Fibroblast of mammary gland (primary cell): ENCODE measurements around the gene NFIA.

ENCODE experiments used
- DNase-seq: peaks from one replicate; pipeline ENCODE4 v3.0.0-alpha.2; 2010; ENCODE audit warnings: low read depth
- H3K4me3 ChIP-seq: 2 replicates; pipeline ENCODE4 v1.5.1; 2011; ENCODE audit warnings: low read depth, mild to moderate bottlenecking, low read length, moderate library complexity; ENCODE audit not compliant: control insufficient read depth
- TF ChIP-seq, protein P1 (sequence below): conservative IDR thresholded peaks from 2 replicates; pipeline ENCODE4 v1.5.1; 2011; ENCODE audit warnings: low read depth, low read length, inconsistent platforms; ENCODE audit not compliant: control insufficient read depth, insufficient read depth

Gene NFIA

DNA sequence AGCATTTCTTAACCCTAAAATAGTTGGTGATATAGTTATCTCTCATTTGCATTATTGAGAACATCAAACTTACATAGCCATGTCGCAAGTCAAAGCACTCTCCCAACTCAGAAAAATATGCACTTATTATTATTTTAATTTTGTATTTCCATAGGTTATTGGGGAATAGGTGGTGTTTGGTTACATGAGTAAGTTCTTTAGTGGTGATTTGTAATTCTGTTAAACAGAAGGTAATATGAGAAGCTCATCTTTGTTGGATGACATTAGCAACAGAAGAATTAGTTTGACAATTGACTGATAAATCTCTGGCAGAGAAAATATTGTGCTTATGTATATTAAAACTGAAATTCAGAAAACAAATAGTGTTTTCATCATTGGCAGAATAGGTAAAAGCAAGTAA, 154.8 kb downstream of the NFIA start:
- DNase-seq = no peak
- TF ChIP-seq, protein P1, sequence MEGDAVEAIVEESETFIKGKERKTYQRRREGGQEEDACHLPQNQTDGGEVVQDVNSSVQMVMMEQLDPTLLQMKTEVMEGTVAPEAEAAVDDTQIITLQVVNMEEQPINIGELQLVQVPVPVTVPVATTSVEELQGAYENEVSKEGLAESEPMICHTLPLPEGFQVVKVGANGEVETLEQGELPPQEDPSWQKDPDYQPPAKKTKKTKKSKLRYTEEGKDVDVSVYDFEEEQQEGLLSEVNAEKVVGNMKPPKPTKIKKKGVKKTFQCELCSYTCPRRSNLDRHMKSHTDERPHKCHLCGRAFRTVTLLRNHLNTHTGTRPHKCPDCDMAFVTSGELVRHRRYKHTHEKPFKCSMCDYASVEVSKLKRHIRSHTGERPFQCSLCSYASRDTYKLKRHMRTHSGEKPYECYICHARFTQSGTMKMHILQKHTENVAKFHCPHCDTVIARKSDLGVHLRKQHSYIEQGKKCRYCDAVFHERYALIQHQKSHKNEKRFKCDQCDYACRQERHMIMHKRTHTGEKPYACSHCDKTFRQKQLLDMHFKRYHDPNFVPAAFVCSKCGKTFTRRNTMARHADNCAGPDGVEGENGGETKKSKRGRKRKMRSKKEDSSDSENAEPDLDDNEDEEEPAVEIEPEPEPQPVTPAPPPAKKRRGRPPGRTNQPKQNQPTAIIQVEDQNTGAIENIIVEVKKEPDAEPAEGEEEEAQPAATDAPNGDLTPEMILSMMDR = no peak
- H3K4me3 ChIP-seq = no peak overlapping the region

DNA sequence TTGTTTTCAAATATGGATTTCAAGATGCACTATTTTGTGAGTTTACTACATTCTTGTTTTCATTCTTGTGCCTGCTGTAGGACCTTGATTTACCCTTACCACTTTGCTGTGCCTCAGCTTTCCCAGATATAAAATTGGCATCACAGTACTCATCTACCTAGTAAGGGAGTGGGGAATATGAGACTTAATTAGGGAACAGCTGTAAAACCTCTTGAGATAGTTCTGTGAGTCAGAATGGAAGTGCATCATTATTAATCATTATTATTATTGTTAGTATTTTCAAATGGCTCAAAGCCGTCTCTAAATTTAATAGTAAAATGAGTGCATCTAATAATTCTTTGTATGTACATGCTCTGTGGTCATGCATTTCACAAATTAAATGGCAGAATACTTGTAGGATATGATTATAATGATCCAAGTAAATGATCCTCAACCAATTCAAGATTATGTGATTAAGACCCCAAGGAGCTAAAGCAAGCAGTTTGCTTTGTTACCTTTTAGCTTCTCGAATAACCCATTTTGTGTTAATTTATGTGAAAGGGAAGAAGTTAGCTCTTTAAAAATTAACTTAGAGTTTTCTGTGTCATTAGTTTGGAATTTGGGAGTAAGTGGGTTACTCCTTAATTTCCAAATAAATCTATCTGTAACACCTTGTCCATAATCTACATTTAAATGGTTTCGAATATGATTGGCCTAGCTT, 155.4 kb downstream of the NFIA start:
- TF ChIP-seq, protein P1 = no peak
- no peak overlapping the region for H3K4me3 ChIP-seq
- DNase-seq = no peak

DNA sequence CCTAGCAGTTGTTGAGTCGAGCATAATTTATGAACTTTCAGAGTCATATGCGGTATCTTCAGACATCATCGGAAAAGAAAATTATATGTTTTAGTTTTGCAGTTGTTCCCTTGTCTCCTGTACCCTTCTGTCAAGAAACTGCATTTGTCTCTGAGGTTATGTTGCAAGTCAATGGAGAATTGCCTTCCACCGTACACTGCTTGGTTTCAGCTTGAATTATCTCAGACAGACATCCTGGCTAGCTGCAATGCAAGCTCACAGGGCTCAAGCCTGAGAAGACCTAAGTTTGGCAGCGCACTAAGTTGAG, 156.0 kb downstream of the NFIA start:
- H3K4me3 ChIP-seq = no peak overlapping the region
- TF ChIP-seq, protein P1 = no peak
- no peak for DNase-seq

DNA sequence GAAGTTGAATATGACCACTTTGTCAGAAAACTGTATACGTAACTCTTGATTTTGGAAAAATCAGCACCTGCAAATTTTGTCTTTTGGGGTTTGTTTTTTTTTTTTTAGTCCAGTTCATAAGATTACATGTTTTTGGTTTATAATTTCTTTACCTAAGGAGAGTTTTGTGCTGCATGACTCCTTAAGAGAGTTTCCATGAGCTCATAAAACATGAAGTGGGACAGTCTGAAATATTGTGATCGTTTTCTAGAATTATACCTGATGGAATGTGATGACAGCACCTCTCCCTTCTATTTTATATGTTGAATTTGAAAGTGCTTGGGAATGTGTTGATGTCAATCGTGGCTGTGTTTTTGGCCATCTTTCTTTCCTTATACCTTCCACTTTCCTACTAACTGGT, 158.5 kb downstream of the NFIA start:
- TF ChIP-seq, protein P1 = no peak
- H3K4me3 ChIP-seq = no peak overlapping the region
- no peak for DNase-seq

DNA sequence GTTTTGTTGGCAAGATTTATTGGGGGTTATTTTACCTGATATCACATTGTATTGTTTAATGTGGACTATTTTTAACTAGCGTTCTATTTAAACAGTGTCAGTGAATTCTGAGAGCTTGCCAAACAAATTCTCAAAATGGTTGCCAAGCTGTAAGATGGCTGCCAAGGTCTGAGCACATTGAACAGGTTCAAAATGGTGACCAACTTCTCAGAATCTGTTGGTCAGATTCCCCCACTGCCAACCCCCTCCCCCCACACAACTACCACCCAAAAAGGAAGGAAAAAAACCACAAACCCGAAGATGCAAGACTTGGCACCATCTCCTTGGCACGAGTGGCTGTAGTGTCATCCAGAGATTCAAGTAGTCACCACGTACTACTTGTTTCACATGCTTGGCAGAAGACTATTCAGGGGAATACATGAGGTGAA, 159.1 kb downstream of the NFIA start:
- TF ChIP-seq, protein P1 = no peak
- DNase-seq = peak; percentile 55
- no peak overlapping the region for H3K4me3 ChIP-seq

DNA sequence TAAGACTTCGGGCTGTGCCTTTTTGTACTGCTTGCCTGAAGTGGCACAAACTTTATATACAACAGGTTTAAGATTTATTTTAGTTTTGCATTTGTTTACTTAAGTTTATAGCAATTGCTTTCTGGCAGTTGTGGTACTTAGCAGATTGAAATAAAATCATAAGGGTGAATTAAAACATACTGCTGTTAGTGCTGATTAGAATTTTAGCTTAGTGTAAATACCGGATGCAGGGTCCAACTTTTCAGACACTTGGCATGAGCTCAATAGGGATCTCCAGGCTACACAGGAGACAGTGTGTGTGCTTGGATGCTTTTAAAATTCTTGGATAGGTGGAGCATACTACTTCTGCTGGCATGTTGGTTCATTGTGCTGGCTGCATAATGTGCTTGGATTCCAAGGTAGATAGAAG, 159.6 kb downstream of the NFIA start:
- H3K4me3 ChIP-seq = no peak overlapping the region

More for the DNA sequence above, 159.6 kb downstream of the NFIA start:
- TF ChIP-seq, protein P1 = no peak
- no peak for DNase-seq
